ENCODE results near the gene LIX1. TPM values are rescaled to one million over a fixed set of nuclear protein-coding genes. Genes with fewer than 3 reads are reported as not detected.
"Not testable (repeated sequence)": the region's sequence is repeated elsewhere in the genome, so short reads cannot be mapped to it uniquely, and the experiment has no call there.

LIX1 gene
- polyA plus RNA-seq, 1 donor from 2014 or later, result 1.9 TPM

DNA sequence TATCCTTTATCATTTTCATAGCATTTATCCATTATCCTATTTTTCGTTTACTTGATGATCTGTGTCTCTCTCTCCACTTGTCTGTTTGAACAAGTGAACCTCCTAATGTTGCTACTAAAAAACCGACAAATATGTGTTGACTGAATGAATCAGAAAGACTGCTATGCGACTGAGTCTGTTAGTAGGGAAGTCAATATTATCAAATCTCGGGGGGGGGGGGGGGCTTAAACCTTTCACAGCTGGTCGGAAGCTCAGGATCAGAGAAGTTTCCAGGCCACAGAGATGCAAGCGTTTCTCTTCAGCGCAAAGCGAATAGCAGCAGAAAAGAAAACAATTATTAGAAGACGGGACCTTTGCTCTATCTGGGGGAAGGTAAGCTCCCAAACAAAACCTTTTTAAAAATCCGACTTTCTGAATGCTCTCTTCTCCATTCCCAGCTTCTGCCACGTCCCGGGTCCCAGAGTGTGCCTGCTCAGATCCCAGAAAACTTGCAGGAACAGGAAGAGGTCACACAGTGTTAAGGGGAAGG, 40.2 kb upstream of the LIX1 start:
- Histone ChIP-seq H2AFZ (ENCODE audit: low read depth, low read length) (peak overlapping the region; percentile 63), H3K36me3 (ENCODE audit: insufficient read depth, low read length) (no peaks in the 10 kb centered on the region), H3K9me2 (ENCODE audit: insufficient read depth, low read length) (no peaks in the 10 kb centered on the region), H3K9me3 (ENCODE audit: low read length) (no peaks in the 10 kb centered on the region), H3K9ac (ENCODE audit: low read length) (peak overlapping the region; percentile 65), H3K27me3 (ENCODE audit: insufficient read depth, low read depth, low read length) (no peaks in the 10 kb centered on the region), H3F3A (ENCODE audit: insufficient read depth, low read length, poor library complexity, severe bottlenecking) (no peaks in the 10 kb centered on the region), H3K79me2 (replicated peaks; ENCODE audit: insufficient read depth, low read length) (peaks cover 17% of the 10 kb centered on the region), H4K20me1 (ENCODE audit: insufficient read depth) (no peaks in the 10 kb centered on the region), H3K4me2 (ENCODE audit: low read length) (peak overlapping the region; percentile 94), H3K27ac (ENCODE audit: low read length) (peak overlapping the region; percentile 83), H3K4me3 (ENCODE audit: low read length) (peak overlapping the region; percentile 83)
- TF ChIP-seq POLR2AphosphoS5 (IDR thresholded peaks at IDR 0.05), result no peak
- TF ChIP-seq, protein P1, sequence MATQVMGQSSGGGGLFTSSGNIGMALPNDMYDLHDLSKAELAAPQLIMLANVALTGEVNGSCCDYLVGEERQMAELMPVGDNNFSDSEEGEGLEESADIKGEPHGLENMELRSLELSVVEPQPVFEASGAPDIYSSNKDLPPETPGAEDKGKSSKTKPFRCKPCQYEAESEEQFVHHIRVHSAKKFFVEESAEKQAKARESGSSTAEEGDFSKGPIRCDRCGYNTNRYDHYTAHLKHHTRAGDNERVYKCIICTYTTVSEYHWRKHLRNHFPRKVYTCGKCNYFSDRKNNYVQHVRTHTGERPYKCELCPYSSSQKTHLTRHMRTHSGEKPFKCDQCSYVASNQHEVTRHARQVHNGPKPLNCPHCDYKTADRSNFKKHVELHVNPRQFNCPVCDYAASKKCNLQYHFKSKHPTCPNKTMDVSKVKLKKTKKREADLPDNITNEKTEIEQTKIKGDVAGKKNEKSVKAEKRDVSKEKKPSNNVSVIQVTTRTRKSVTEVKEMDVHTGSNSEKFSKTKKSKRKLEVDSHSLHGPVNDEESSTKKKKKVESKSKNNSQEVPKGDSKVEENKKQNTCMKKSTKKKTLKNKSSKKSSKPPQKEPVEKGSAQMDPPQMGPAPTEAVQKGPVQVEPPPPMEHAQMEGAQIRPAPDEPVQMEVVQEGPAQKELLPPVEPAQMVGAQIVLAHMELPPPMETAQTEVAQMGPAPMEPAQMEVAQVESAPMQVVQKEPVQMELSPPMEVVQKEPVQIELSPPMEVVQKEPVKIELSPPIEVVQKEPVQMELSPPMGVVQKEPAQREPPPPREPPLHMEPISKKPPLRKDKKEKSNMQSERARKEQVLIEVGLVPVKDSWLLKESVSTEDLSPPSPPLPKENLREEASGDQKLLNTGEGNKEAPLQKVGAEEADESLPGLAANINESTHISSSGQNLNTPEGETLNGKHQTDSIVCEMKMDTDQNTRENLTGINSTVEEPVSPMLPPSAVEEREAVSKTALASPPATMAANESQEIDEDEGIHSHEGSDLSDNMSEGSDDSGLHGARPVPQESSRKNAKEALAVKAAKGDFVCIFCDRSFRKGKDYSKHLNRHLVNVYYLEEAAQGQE (IDR thresholded peaks at IDR 0.05; ENCODE audit: borderline replicate concordance), result no peak
- TF ChIP-seq EP300 (conservative IDR thresholded peaks at IDR 0.05; ENCODE audit: poor library complexity, severe bottlenecking), result no peak
- no peak for TF ChIP-seq TAF1 (IDR thresholded peaks at IDR 0.05; ENCODE audit: low read depth)
- no peak for TF ChIP-seq SMC3 (conservative IDR thresholded peaks at IDR 0.05; ENCODE audit: poor library complexity)
- no peak for TF ChIP-seq MXI1 (conservative IDR thresholded peaks at IDR 0.05; ENCODE audit: poor library complexity, severe bottlenecking)
- TF ChIP-seq RAD21 (conservative IDR thresholded peaks at IDR 0.05), result no peak
- no peak for TF ChIP-seq EZH2 (IDR thresholded peaks at IDR 0.05; ENCODE audit: borderline replicate concordance, insufficient read depth, low read length, poor library complexity, severe bottlenecking)
- TF ChIP-seq, protein P2, sequence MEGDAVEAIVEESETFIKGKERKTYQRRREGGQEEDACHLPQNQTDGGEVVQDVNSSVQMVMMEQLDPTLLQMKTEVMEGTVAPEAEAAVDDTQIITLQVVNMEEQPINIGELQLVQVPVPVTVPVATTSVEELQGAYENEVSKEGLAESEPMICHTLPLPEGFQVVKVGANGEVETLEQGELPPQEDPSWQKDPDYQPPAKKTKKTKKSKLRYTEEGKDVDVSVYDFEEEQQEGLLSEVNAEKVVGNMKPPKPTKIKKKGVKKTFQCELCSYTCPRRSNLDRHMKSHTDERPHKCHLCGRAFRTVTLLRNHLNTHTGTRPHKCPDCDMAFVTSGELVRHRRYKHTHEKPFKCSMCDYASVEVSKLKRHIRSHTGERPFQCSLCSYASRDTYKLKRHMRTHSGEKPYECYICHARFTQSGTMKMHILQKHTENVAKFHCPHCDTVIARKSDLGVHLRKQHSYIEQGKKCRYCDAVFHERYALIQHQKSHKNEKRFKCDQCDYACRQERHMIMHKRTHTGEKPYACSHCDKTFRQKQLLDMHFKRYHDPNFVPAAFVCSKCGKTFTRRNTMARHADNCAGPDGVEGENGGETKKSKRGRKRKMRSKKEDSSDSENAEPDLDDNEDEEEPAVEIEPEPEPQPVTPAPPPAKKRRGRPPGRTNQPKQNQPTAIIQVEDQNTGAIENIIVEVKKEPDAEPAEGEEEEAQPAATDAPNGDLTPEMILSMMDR (IDR thresholded peaks at IDR 0.05; ENCODE audit: poor library complexity, severe bottlenecking), result no peak

DNA sequence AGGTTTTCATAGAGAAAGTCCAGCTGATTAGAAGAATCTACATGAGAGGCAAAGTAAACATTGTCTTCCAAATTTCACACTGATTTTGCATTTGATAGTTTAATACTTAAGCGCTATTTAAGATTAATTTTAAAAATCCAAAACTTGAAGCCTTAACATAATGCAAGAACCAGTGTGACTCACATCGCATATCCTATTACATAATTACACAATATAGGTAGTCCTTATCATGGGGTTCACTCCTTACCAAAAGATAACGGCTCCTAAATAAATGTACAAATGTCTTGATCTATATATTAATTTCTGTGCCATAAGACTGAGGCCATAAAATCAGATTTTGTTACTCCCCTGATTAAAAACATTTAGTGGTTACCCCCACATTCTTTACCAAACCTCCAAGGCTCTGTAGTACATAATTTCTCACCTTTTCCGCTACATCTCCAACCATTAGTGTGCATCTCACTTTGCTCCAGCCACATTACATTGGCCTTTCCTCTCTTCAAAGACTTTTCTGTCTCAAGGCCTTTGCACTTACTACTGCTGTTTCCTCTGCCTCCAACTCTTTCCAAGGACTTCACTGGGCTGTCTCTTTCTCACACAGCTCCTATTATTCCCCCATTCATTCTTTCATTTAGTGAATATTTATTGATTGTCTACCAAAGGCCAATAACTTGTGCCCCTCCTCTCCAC, 39.6 kb upstream of the LIX1 start:
- H3K27ac ChIP-seq (ENCODE audit: low read length), result no peak overlapping the region
- H3K4me3 ChIP-seq (ENCODE audit: low read length), result peak overlapping the region; percentile 83
- no peaks in the 10 kb centered on the region for H3K36me3 ChIP-seq (ENCODE audit: insufficient read depth, low read length)
- TF ChIP-seq EZH2 (IDR thresholded peaks at IDR 0.05; ENCODE audit: borderline replicate concordance, insufficient read depth, low read length, poor library complexity, severe bottlenecking) (no peak), TAF1 (IDR thresholded peaks at IDR 0.05; ENCODE audit: low read depth) (no peak)
- TF ChIP-seq, protein P1 (IDR thresholded peaks at IDR 0.05; ENCODE audit: borderline replicate concordance), result no peak
- H3K9me3 ChIP-seq (ENCODE audit: low read length), result no peaks in the 10 kb centered on the region
- no peaks in the 10 kb centered on the region for H3F3A ChIP-seq (ENCODE audit: insufficient read depth, low read length, poor library complexity, severe bottlenecking)
- peak overlapping the region; percentile 94 for H3K4me2 ChIP-seq (ENCODE audit: low read length)
- peak overlapping the region; percentile 65 for H3K9ac ChIP-seq (ENCODE audit: low read length)
- no peaks in the 10 kb centered on the region for H3K9me2 ChIP-seq (ENCODE audit: insufficient read depth, low read length)
- no peaks in the 10 kb centered on the region for H3K27me3 ChIP-seq (ENCODE audit: insufficient read depth, low read depth, low read length)
- H3K79me2 ChIP-seq (replicated peaks; ENCODE audit: insufficient read depth, low read length), result peaks cover 17% of the 10 kb centered on the region
- no peaks in the 10 kb centered on the region for H4K20me1 ChIP-seq (ENCODE audit: insufficient read depth)
- H2AFZ ChIP-seq (ENCODE audit: low read depth, low read length), result no peak overlapping the region

DNA sequence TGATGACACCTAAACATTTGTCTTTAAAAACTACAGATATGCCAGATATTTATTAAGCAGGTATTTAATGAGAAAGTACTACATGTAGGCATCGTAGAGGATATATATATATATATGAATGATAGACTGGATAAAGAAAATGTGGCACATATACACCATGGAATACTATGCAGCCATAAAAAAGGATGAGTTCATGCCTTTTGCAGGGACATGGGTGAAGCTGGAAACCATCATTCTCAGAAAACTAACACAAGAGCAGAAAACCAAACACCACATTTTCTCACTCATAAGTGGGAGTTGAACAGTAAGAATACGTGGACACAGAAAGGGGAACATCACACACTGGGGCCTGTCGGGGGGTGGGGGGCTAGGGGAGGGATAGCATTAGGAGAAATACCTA, 37.0 kb upstream of the LIX1 start:
- H3K4me2 ChIP-seq (ENCODE audit: low read length); H3K4me3 ChIP-seq (ENCODE audit: low read length); H2AFZ ChIP-seq (ENCODE audit: low read depth, low read length); H3K36me3 ChIP-seq (ENCODE audit: insufficient read depth, low read length); H3K9me3 ChIP-seq (ENCODE audit: low read length); H3K9me2 ChIP-seq (ENCODE audit: insufficient read depth, low read length); H3K27me3 ChIP-seq (ENCODE audit: insufficient read depth, low read depth, low read length); H3F3A ChIP-seq (ENCODE audit: insufficient read depth, low read length, poor library complexity, severe bottlenecking); H3K27ac ChIP-seq (ENCODE audit: low read length); H4K20me1 ChIP-seq (ENCODE audit: insufficient read depth); H3K9ac ChIP-seq (ENCODE audit: low read length): not testable (repeated sequence)
- H3K79me2 ChIP-seq (replicated peaks; ENCODE audit: insufficient read depth, low read length), result peaks cover 17% of the 10 kb centered on the region

All from neural cell (in vitro differentiated cells).